ENCODE measurements around the gene SFT2D1.

- TF ChIP-seq CTCF (IDR thresholded peaks at IDR 0.05) (no peak), POLR2A (IDR thresholded peaks at IDR 0.05) (no peak)
Observed at GRCh38 chr6:166354965-166355364, 12.6 kb upstream of the SFT2D1 start.

Measured in body of pancreas (tissue), 4 donors.